DOHH2 (cell line): Measurements from ENCODE around the gene CCT5.

Experiments
- EZH2phosphoT487 ChIP-seq: fragments of 200-600 bp; sonication (generic); IDR thresholded peaks from 2 replicates; pipeline ENCODE4 v1.6.1; 2017; ENCODE audit warnings: borderline replicate concordance, mild to moderate bottlenecking, antibody characterized with exemption, low read length, moderate library complexity, mixed read lengths
- TF ChIP-seq, protein P1 (sequence below): fragments of 200-600 bp; sonication (generic); IDR thresholded peaks from one replicate; pipeline ENCODE4 v1.5.1; 2014; ENCODE audit warnings: antibody characterized with exemption, mild to moderate bottlenecking, low read depth, low read length; ENCODE audit not compliant: poor library complexity, severe bottlenecking

DNA sequence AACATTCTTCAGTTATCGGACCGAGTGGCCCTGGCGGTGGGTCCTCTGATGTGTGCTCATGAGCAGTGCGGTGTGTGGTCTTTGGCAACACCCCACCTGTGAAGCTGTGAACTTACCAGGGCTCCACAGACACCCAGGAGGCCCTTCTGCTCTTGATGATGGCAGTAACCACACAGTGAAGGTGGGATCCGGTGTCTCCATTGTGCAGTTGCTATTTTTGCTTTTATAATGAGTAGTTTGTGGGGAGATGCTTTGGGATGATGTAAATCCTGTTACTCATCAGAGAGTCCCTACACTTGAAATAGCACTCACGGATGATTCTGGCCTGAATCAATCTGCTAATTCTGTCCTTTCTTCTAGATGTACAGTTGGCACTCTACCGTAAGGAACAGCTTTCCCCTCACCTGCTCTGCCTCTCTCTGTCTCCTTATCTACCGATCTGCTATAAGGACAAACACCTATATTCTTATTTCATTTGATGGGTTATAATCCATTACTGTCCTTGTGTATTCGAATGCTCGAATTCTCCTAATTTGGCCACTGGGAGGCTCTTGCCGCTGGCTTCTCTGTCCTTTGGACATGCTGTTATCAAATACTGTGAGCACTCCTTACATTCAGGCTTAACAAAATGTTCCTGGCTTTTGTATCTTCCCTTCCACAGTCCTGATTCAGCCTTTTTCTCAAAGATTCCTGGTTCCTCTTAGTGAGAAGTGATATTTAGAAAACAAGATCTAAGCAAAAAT lies 20.6 kb upstream of the CCT5 start:
- TF ChIP-seq, protein P1, sequence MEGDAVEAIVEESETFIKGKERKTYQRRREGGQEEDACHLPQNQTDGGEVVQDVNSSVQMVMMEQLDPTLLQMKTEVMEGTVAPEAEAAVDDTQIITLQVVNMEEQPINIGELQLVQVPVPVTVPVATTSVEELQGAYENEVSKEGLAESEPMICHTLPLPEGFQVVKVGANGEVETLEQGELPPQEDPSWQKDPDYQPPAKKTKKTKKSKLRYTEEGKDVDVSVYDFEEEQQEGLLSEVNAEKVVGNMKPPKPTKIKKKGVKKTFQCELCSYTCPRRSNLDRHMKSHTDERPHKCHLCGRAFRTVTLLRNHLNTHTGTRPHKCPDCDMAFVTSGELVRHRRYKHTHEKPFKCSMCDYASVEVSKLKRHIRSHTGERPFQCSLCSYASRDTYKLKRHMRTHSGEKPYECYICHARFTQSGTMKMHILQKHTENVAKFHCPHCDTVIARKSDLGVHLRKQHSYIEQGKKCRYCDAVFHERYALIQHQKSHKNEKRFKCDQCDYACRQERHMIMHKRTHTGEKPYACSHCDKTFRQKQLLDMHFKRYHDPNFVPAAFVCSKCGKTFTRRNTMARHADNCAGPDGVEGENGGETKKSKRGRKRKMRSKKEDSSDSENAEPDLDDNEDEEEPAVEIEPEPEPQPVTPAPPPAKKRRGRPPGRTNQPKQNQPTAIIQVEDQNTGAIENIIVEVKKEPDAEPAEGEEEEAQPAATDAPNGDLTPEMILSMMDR = no peak
- TF ChIP-seq EZH2phosphoT487 = no peak
